ENCODE results near the gene RPL13. TPM values are rescaled to one million over a fixed set of nuclear protein-coding genes. Genes with fewer than 3 reads are reported as not detected.

Gene RPL13
- total and polyA plus RNA-seq, 2 of the 13 experiments (the other 11 are each of a cell fraction or from before 2014, with no cell fraction given) = 2,988 to 4,411 TPM

- TF ChIP-seq ZNF264 (CRISPR knock-in tag; IDR thresholded peaks at IDR 0.05) (no peak), ZSCAN25 (CRISPR knock-in tag; IDR thresholded peaks at IDR 0.05) (peak; percentile 12; the same call in 1 of the 2 replicates), THAP9 (CRISPR knock-in tag; IDR thresholded peaks at IDR 0.05; ENCODE audit: borderline replicate concordance) (peak; percentile 63), NRL (CRISPR knock-in tag; IDR thresholded peaks at IDR 0.05; ENCODE audit: borderline replicate concordance) (0 out of 2 replicates have a peak, but pooled peaks have one; percentile 12), TOE1 (CRISPR knock-in tag; IDR thresholded peaks at IDR 0.05) (no peak), RFX3 (CRISPR knock-in tag; IDR thresholded peaks at IDR 0.05) (no peak), ZNF251 (CRISPR knock-in tag; IDR thresholded peaks at IDR 0.05) (no peak), JARID2 (CRISPR knock-in tag; IDR thresholded peaks at IDR 0.05; ENCODE audit: insufficient replicate concordance) (peak; percentile 18), ZNF841 (CRISPR knock-in tag; IDR thresholded peaks at IDR 0.05; ENCODE audit: borderline replicate concordance) (no peak), BRF2 (CRISPR knock-in tag; IDR thresholded peaks at IDR 0.05) (no peak), NFE2L1 (CRISPR knock-in tag; IDR thresholded peaks at IDR 0.05; ENCODE audit: borderline replicate concordance) (peak; percentile 84; the same call in 1 of the 2 replicates), LRRFIP1 (CRISPR knock-in tag; conservative IDR thresholded peaks at IDR 0.05) (no peak)
Observed at GRCh38 chr16:89544713-89545043, 15.8 kb upstream of the RPL13 start (continued).
